ENCODE results near the gene ECHDC3. TPM values are rescaled to one million over a fixed set of nuclear protein-coding genes. Genes with fewer than 3 reads are reported as not detected.

Gene ECHDC3
- total RNA-seq, 1 donor from 2014 or later = 4.1 TPM

DNA sequence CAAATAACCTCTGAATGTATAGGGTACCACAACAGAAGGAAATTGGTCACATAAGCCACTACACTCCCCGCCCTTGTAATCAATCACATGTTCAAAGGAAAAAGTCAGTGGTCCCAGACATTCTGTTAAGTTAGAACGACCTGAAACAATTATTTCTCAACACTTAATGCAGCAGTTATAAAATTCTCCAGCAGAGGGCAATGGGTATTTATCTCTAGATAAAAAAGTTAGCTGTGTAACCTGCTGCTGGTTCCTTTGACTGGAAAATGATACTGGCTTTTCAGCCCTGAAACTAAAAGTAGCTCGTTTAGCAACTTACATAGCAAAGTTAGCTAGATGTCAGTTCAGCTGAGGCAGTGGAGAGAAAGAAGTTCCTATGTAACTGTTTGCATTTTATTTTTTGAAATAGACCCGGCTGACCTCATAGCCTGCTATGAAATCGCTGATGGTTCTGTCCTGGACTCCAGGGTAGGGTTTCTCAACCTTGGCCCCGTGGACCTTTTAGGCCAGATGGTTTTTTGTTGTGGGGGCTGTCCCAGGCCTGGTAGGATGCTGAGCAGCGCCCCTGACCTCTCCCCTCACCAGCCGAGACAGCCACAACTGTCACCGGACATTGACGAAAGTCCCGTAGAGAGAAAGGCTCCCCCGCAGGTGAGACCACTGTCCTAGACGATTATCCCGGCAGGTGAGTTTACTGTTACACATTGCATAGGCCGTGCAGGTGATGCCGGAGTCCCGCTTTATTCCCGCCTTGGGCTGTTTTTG is 40.8 kb downstream of the ECHDC3 start:
- no peak for DNase-seq (ENCODE audit: low spot score)

DNA sequence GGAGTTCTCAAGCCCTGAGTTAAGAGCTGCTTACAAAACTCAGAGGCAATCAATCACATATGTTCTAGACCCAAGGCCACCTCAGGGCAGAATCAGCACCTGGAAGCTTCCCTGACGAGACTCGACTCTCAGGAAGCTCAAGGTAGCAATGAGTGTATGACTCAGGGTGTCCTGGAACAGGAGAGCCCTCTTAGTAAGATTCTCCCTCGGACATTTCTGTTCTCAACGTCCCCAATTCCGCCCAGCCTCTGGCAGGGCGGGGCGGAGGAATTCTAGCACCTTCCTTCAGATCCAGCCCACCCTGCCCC is 41.3 kb downstream of the ECHDC3 start:
- no peak for DNase-seq (ENCODE audit: low spot score)

- DNase-seq (ENCODE audit: low spot score) = no peak
Observed at GRCh38 chr10:11787374-11787773, 45.2 kb downstream of the ECHDC3 start.

- DNase-seq (ENCODE audit: low spot score) = no peak
Observed at GRCh38 chr10:11787846-11788245, 45.7 kb downstream of the ECHDC3 start.

DNA sequence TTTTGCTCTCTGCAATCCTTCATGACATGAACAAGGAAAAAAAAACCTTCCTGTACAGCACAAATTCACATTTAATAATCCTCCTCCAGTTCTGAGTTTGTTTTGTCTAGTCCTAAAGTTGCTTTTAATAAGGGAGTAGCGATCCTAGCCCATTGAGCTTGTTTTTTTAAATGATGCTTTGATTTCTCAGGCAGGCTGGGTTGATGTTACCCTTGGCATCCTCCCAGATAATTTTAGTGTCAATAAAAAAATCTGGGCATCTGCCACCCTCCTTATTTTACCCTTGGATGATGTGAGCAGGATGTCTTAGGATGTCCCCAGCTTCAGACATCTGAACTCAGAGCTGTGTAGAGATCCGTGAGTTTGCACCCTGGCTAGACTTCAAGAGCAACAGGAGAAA is 47.1 kb downstream of the ECHDC3 start:
- no peak for DNase-seq (ENCODE audit: low spot score)

DNA sequence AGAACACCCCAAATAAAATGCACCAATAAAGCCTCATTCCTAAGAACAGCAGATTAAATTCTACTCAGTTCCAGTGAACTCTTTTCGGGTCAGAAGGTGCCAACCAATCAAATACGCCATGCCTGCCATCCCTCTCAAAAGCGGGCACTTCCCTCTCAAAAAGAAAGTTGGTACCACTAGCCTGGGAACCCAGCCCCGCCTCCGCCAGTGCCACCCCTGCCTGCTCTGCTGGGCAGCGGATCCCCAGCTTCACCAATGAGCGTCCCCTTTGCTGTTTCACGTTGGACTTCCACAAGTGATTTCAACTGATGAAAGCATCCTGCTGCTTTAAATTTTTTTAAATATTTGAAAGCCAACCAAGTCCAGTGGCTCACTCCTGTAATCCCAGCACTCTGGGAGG is 47.8 kb downstream of the ECHDC3 start:
- DNase-seq (ENCODE audit: low spot score) = no peak

DNA sequence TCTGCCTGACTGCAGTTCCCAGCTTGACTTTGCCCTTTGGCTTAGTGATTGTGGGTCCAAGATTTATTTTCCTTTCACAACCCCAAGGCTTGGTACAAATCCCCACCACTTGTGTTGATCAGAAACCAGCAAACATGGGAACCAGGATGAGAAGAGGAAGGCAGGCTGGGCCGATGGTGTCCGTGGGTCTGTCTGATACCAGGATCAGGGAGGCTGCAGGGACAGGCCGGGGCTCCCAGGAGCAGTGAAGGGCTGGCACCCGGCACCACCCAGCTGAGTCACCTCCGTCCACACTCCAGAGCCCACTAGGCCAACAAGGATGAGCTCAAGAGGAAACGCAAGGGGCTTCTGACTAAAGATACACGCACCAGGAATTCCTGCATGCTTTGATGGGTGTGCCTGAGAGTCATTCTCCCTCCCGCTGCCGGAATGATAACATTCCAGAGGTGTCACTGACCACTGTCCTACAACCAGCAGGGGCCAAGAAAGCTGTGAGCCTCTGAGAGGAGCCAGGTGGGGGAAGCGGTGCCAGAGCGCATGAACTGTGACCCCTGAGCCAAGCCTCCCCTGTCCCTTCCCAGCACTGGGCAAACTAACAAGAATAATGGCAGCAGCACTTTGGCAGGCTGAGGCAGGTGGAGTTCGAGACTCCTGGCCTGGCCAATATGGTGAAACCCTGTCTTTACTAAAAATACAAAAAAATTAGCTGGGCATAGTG is 51.7 kb downstream of the ECHDC3 start:
- DNase-seq (ENCODE audit: low spot score) = peak; percentile 27

DNA sequence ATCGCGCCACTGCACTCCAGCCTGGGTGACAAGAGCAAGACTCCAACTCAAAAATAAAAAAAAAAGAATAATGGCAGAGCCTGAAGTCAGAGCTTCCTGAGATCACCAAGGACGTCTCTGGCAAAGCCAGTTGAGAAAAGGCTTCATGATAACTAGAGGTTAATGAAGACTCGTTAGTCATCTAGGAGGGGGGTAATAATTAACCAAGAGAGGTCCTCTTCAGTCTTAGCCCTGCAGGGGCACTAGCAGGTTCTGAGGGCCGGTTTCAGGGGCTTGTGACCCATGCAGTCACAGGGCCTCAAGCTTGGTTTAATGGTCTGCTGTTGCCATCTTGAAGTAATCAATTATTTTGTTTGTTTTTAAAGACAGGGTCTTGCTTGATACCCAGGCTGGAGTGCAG is 52.4 kb downstream of the ECHDC3 start:
- DNase-seq (ENCODE audit: low spot score) = no peak

GRCh38 chr10:11795101-11795920 is 53.1 kb downstream of the ECHDC3 start:
- DNase-seq (ENCODE audit: low spot score) = no peak

GRCh38 chr10:11796474-11796873 is 54.3 kb downstream of the ECHDC3 start:
- no peak for DNase-seq (ENCODE audit: low spot score)

DNA sequence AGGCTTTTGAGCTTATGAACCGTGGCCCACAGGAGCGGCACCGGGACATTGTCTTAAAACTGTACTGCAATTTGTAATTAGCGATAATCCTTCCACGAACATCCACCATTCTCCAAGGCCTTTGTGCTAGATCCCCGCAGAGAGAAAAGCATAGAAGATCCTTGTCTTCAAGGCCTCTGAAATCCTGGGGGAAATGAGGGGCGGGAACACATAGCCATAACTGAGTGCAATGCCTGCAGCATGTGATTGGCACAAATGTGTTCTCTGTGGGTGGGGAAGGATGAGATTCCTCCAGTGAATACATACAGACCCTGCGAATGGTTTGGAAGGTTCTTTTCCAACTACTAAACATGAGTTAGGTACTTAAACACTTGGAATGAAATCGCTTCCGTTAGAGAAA is 55.1 kb downstream of the ECHDC3 start:
- DNase-seq (ENCODE audit: low spot score) = no peak

DNA sequence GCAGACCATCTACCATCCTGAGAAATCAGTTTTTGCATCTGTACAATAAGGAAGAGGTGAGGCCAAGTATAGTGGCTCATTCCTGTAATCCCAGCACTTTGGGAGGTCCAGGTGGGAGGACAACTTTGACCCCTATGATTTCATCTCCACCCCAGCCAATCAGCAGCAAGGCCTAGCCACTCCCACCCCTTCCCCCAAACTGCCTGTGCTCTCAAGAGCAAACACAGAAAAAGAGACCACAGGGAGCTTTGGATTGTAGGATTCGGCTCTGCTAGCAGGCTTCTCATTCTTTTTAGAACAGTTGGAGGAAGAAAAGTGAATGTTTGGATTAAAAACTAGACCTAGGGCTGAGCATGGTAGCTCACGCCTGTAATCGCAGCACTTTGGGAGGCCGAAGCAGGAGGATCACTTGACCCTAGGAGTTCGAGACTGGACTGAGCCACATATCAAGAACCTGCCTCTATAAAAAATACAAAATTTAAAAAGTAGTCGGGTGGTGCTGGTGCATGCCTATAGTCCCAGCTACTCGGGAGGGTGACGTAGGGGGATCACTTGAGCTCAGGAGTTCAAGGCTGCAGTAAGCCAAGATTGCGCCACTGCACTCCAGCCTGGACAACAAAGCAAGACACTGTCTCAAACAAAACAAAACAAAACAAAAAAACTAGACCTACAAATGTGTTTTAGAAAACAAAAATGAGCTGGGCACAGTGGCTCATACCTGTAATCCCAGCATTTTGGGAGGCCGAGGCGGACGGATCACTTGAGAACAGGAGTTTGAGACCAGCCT is 55.9 kb downstream of the ECHDC3 start:
- DNase-seq (ENCODE audit: low spot score) = no peak

- no peak for DNase-seq (ENCODE audit: low spot score)
Observed at GRCh38 chr10:11798845-11799735, 56.9 kb downstream of the ECHDC3 start.

DNA sequence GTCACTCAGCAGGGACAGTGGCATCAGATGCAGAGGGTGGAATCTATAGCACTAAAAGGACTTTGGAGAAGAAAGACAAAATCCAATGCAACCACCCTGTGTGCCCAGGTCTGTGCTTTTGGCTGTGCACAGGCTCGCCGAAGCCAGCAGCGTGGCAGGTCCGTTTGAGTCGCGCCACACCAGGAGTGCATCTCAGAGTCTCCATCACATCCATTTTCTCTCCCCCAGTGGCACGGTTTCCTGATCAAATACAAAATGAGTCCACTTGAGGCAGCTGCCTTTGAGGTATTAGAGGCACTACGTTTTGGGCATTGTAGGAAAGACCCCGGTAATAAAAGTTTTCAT is 57.5 kb downstream of the ECHDC3 start:
- DNase-seq (ENCODE audit: low spot score) = no peak

DNA sequence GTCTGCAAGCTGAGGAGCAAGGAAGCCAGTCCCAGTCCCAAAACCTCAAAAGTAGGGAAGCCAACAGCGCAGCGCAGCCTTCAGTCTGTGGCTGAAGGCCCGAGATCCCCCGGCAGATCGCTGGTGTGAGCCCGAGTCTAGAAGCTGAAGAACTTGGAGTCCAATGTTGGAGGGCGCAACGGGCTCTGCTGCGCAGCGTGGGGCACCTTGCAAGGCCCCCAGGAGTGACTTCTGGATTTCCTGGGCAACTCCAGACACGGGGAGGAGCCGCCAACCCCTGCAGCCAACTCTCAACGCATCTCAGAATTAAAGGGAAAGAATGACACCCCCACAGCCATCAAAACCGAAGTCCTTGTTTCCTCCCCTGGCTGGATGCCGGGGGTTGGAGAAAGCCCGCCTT is 62.2 kb downstream of the ECHDC3 start:
- DNase-seq (ENCODE audit: low spot score) = no peak

- DNase-seq (ENCODE audit: low spot score) = no peak
Observed at GRCh38 chr10:11805792-11806191, 63.6 kb downstream of the ECHDC3 start.

- DNase-seq (ENCODE audit: low spot score) = no peak
Observed at GRCh38 chr10:11806706-11807105, 64.5 kb downstream of the ECHDC3 start.

- DNase-seq (ENCODE audit: low spot score) = no peak
Observed at GRCh38 chr10:11808808-11809207, 66.6 kb downstream of the ECHDC3 start.

DNA sequence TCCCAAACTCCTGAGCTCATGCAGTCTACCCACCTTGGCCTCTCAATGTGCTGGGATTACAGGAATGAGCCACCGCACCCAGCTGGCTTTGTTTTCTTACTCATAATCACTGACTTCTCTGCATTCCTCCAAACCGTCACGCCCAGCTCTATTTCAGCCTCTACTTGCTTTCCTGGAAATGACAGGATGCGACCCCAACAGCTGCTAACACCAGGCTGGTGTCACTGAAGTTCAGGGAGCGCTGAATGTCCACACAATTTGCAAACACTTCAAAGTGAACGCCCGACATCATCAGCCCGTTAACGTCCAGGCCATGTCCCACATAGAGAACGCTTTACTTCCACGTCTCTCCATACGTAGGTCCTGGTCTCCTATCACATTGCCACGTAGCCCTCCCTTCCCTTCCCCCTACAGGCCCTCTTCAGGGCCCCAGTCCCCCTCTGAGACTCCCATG is 68.2 kb downstream of the ECHDC3 start:
- DNase-seq (ENCODE audit: low spot score) = no peak

DNA sequence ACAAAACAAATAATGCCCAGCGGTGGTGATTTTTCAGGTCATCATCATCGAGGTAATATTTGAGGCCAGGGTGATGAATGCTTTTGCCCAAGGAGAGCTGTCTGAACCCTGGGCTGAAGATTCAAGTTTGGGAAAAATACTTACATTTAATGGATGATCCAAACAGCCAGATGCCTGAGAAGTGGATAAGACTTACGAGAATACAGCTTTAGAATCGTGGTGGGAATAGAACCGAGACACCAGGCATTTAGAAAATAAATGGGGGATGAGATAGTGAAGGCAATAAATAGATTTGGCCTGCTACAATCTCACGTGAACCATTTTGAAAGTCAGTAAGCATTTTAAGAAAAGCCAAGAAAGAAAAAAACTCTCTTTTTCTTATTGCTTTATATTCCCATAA is 68.8 kb downstream of the ECHDC3 start:
- DNase-seq (ENCODE audit: low spot score) = no peak

GRCh38 chr10:11813177-11813576 is 71.0 kb downstream of the ECHDC3 start:
- DNase-seq (ENCODE audit: low spot score) = no peak

All from mucosa of gallbladder (tissue), 1 donor.